Measurements from ENCODE around the gene ROR1. TPM values are rescaled to one million over a fixed set of nuclear protein-coding genes. Genes with fewer than 3 reads are reported as not detected.

The ROR1 gene
- total RNA-seq, 4 donors from 2014 or later = 8.8 to 30.4 (median 14.1) TPM

GRCh38 chr1:63973005-63973419 is 199.2 kb downstream of the ROR1 start:
- TF ChIP-seq CTCF (IDR thresholded peaks at IDR 0.05) = no peak
- ATAC-seq (ENCODE audit: low FRiP score) (peak; percentile 44), DNase-seq (ENCODE audit: low spot score) (no peak)

- ATAC-seq (ENCODE audit: low FRiP score) (no peak), DNase-seq (ENCODE audit: low spot score) (no peak)
- no peak for TF ChIP-seq CTCF (IDR thresholded peaks at IDR 0.05)
Measured at GRCh38 chr1:63974966-63975365, 201.1 kb downstream of the ROR1 start.

GRCh38 chr1:63975481-63975880 is 201.7 kb downstream of the ROR1 start:
- no peak for ATAC-seq (ENCODE audit: low FRiP score)
- TF ChIP-seq CTCF (IDR thresholded peaks at IDR 0.05) = no peak
- DNase-seq (ENCODE audit: low spot score) = no peak

- no peak for ATAC-seq (ENCODE audit: low FRiP score)
- DNase-seq (ENCODE audit: low spot score) = no peak
- no peak for TF ChIP-seq CTCF (IDR thresholded peaks at IDR 0.05)
Measured at GRCh38 chr1:63976006-63976405, 202.2 kb downstream of the ROR1 start.

- ATAC-seq (ENCODE audit: low FRiP score) = no peak
- TF ChIP-seq CTCF (IDR thresholded peaks at IDR 0.05) = no peak
- no peak for DNase-seq (ENCODE audit: low spot score)
Measured at GRCh38 chr1:63977466-63977865, 203.6 kb downstream of the ROR1 start.

GRCh38 chr1:63980740-63981407 is 207.1 kb downstream of the ROR1 start:
- DNase-seq (ENCODE audit: low spot score) (no peak), ATAC-seq (ENCODE audit: low FRiP score) (no peak)
- no peak for TF ChIP-seq CTCF (IDR thresholded peaks at IDR 0.05)

GRCh38 chr1:63981408-63981773 is 207.6 kb downstream of the ROR1 start:
- ATAC-seq (ENCODE audit: low FRiP score) (no peak), DNase-seq (ENCODE audit: low spot score) (no peak)
- TF ChIP-seq CTCF (IDR thresholded peaks at IDR 0.05) = no peak

All from omental fat pad (tissue), 4 donors.